GM18868 (cell line): Measurements from ENCODE around the gene RGS5.

Experiments used
- ATAC-seq: cut with Tn5 transposase; IDR thresholded peaks from one replicate; pipeline ENCODE4 v1.9.1; 2021; ENCODE audit warnings: mild to moderate bottlenecking, moderate library complexity; ENCODE audit not compliant: unreplicated experiment

Gene RGS5

GRCh38 chr1:163093169-163093568 is 109.5 kb downstream of the RGS5 start:
- no peak for ATAC-seq
